ENCODE data around the gene SNRPN.

- TF ChIP-seq RAD21 (IDR thresholded peaks at IDR 0.05; ENCODE audit: low read depth): no peak
- no peak for TF ChIP-seq ZBTB33 (IDR thresholded peaks at IDR 0.05; ENCODE audit: extremely low read depth, insufficient replicate concordance, low read length)
- no peak for TF ChIP-seq CTCF (IDR thresholded peaks at IDR 0.05 in 2 of 3, conservative IDR thresholded peaks at IDR 0.05 in 1 of 3; ENCODE audit: borderline replicate concordance in 1 of 3, insufficient read depth in 1 of 3, low read depth in 2 of 3, low read length in 2 of 3)
Observed at GRCh38 chr15:24971772-24972171, 17.0 kb downstream of the SNRPN start.
